Measurements from ENCODE around the gene SRSF6.
"Not testable (repeated sequence)": the region's sequence is repeated elsewhere in the genome, so short reads cannot be mapped to it uniquely, and the experiment has no call there.

The SRSF6 gene

DNA sequence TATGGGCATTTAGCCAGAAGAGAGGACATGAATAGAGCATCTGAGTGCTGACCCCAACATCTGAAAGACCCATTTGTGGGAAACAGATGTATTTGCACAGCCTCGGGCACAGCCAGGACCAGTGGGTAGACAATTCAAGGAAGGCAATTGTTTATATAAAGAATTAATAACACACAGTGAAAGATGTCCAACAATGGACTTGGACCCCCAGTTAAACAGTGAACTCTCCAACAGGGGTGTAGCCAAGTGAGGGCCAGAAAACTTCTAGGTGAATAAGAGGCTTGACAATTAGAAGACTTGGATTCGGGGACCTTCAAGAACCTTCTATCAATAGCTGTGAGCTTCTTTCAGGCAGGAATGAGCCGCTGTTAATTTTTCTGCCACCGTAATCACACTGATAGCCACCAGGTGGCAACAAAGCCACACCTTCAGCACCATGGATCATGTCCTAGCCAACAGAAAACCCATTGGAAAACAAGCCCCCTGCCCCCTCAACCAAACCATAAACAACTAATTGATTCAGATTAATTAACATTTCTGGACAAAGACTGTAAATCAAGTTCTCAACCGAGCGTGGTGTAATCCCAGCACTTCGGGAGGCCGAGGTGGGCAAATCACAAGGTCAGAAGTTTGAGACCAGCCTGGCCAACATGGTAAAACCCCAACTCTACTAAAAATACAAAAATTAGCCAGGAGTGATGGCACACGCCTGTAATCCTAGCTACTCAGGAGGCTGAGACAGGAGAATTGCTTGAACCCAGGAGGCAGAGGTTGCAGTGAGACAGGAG, 8.8 kb upstream of the SRSF6 start:
- peak; percentile 52 for DNase-seq

DNA sequence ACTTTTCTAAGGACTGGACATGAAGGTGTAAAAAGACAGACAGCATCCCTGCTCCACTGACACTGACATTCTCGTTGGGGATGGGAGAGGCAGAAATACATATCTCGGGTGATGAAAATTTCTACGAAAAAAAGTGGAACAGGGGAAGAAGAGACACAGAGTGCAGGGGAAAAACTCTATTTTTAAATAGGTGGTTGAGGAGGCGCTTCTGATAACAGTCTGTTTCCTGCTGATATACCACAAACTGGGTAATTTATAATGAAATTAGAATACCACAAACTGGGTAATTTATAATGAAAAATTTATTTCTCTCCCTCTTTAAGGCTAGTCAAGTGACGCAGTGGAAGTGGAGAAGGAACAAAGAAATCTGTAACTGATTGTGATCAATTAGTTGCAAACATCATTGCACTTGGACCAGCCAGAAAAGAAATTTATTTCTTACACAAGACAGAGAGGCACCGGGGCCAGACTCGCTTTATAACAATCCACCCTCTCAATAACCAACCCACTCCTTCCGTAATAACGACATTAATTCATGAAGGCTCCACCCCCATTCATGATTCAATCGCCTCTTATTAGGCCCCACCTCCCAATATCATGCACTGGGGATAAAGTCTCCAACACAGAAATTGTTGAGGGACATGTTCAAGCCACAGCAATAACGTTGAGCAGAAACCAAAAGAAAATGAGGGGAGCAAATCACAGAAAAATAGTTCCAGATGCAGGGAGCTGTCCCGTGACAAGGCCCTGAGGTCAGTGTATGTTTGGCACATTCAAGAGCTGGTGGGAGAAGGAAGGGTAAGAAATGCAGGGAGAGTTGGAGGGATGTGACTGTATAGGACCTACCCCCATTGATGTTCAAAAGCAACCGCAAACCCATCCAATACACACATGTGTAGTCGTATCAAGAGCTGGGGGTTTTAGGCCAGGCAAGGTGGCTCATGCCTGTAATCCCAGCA, 6.6 kb upstream of the SRSF6 start:
- DNase-seq, result no peak

DNA sequence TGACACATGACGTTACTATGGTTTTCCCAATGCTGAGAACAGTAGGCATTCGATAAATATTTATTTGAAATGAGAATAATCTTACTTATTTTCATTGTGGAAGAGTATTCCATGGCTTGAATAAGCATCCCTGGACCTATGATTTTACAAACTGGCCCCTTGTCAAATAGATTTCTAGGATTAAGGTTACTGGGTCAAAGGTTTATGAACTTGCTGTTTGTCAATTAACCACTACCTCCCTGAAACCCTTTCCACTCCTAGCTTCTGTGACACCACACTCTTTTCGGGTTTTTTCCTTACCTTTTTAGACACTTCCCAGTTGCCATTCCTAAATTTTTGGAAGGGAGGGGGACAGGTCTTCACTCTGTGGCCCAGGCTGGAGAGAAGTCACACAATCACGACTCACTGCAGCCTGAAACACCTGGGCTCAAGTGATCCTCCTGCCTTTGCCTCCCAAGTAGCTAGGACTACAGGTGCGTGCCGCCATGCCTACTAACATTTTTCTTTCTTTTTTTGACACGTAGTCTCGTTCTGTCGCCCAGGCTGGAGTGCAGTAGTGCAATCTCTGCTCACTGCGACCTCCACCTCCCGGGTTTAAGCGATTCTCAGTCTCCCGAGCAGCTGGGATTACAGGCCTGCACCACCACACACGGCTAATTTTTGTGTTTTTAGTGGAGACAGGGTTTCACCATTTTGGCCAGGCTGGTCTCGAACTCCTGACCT, 5.1 kb upstream of the SRSF6 start:
- DNase-seq, result no peak

GRCh38 chr20:43456252-43456651, 1.4 kb upstream of the SRSF6 start:
- not testable (repeated sequence) for DNase-seq

DNA sequence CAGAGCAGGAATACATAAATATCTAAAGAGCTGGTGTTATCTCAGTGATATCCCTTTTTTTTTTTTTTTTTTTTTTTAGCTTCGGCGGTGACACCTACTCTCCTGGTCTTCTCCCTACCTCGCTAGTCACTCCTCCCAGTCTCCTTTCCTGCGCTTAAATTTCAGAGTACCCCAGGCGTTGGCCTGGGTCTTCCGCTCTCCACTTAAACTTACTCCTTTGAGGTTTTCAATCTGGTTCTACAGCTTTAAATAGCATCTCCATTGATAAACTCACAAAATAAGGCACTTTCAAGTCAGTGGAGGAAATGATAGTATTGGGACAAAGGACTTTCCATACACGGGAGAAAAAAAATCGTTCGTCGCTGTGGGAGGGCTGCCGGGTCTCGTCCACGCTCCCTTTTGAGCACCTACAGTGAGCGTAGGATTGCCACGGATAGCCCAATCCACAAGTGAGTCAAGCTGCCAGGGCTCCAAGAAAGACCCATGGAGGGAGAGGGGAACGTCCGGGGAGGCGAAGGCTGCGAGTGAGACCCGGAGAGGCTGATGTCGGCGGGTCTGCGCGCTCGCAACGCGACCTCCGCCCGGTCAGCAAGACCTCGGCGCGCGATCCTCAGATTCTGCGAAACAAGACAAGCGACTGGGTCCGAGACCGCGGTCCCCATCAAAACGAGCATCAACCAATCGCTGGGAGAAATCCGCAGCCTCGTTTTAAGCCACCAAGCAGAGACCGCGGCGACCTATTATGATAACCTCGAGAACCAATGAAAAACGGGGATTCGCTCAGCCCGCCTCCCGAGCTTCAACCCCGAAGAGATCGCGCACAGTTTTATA, 672 bp upstream of the SRSF6 start:
- DNase-seq, result peak; percentile 86

GRCh38 chr20:43458422-43458924, 777 bp downstream of the SRSF6 start:
- peak; percentile 14 for DNase-seq

- no peak for DNase-seq
Observed at GRCh38 chr20:43459022-43459942, 1.6 kb downstream of the SRSF6 start.

- DNase-seq, result no peak
Observed at GRCh38 chr20:43460172-43460829, 2.6 kb downstream of the SRSF6 start.

DNA sequence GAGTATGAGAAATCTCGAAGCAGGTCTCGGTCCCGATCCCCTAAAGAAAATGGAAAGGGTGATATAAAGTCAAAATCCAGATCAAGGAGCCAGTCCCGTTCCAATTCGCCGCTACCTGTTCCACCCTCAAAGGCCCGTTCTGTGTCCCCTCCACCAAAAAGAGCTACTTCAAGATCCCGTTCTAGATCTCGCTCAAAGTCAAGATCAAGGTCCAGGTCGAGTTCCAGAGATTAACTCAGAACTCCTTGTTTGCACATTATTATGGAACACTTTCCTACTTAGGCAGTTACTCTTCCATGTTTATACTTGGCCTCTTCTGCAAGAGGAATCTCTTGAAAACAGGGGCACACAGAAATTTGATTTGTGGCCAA, 3.1 kb downstream of the SRSF6 start:
- no peak for DNase-seq

GRCh38 chr20:43461894-43462659, 4.4 kb downstream of the SRSF6 start:
- no peak for DNase-seq

DNA sequence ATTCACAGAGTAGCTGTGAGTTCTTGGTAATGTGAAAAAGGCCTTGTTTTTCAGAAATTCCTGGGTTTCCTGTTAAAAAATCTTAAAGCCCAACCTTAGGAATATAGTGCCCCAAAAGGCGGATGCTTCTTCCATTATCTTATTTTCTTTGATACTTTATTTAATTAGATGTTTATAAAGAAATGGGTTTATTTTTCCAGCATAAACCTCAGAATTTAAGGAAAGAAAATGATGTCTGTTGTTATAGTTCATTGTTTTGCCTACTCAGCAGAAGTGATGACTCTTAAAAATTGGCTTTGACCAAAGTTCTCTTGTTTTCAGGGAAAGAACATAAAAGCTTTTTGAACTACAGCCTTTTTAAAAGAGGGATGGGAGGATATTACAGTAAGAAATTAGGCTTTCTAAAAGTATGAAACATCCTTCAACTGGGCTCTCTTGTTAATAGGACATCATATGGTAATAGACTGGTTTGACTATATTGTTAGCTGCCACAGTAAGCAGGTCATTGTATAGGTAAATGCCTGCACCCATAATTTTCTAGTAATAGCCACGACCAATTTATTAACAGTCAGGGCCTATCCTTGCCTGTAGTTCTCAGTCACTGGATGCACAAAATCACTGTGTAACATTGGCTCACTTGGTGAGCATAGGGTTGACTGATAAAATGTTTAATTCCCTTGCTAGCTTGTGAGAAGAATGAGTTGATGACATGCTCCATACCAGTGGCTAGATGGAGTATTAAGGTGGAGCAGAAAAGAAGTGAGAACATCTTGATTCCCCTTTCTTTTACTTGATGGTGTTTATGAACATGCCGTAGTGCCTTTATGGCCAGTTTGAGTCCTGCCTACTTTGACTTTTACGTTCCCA, 5.2 kb downstream of the SRSF6 start:
- no peak for DNase-seq

- DNase-seq, result no peak
Observed at GRCh38 chr20:43463527-43464218, 6.0 kb downstream of the SRSF6 start.

DNA sequence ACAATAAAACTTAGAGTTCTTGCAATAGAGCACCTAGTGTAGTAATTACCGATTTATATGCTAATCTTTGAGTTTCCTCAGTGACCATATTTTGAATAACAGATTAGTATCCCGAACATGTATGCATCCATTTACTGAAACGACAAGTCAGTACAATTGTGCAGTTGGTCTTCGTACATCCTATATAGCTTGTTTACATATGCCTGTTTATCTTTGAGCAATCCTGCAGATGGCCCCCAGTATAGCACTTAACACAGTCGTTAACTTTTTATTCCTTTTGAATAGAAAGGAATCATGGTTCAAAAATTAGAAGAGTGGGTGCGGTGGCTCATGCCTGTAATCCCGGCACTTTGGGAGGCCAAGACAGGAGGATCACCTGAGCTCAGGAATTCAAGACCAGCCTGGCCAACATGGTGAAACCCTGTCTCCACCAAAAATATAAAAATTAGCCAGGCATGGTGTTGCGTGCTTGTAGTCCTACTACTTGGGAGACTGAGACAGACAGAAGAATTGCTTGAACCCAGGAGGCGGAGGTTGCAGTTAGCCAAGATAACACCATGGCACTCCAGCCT, 6.6 kb downstream of the SRSF6 start:
- DNase-seq, result no peak

DNA sequence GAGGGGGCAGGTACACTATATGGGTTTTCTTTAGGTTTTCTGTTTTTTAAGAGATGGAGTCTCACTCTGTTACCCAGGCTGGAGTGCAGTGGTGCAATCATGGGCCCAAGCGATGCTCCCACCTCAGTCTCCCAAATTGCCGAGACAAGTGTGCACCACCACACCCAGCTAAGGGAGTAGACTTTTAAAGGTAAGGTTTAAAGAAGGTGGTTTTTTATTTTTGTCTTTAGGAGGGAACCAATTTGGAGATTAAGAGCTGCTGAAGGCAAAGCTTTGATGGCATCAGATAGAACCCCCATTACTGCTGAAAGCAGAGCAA, 7.9 kb downstream of the SRSF6 start:
- no peak for DNase-seq

- DNase-seq, result no peak
Observed at GRCh38 chr20:43467589-43467988, 9.9 kb downstream of the SRSF6 start.

- DNase-seq, result no peak
Observed at GRCh38 chr20:43472671-43473380, 15.1 kb downstream of the SRSF6 start.

GRCh38 chr20:43473381-43473704, 15.6 kb downstream of the SRSF6 start:
- no peak for DNase-seq

All from CD4-positive, alpha-beta T cell treated with Interleukin-4 for 4 hours (primary cell).